SK-N-SH treated with all-trans-retinoic acid at 6 μM for 48 hours (cell line): ENCODE data around the gene RSPH4A.

Experiments used
- ATAC-seq: fragments of 200-7000 bp; cut with Tn5 transposase; 3 replicates; pipeline ENCODE4 v1.9.1; 2020; ENCODE audit warnings: mild to moderate bottlenecking, moderate library complexity
- ARNTL ChIP-seq: fragments of 450-650 bp; formaldehyde crosslinking; IDR thresholded peaks from 2 replicates; pipeline ENCODE4 v1.5.0; 2020; ENCODE audit warnings: low read depth, mild to moderate bottlenecking, moderate library complexity, borderline replicate concordance
- BACH2 ChIP-seq: fragments of 250-450 bp; sonication (Bioruptor Pico); IDR thresholded peaks from 2 replicates; pipeline ENCODE4 v1.9.0; 2021; ENCODE audit warnings: mild to moderate bottlenecking, borderline replicate concordance
- CSDC2 ChIP-seq: fragments of 250-450 bp; sonication (Bioruptor Pico); IDR thresholded peaks from 2 replicates; pipeline ENCODE4 v1.5.0; 2020; ENCODE audit warnings: mild to moderate bottlenecking, moderate library complexity
- ESRRG ChIP-seq: fragments of 250-450 bp; sonication (Bioruptor Pico); IDR thresholded peaks from 2 replicates; pipeline ENCODE4 v1.6.1; 2021; ENCODE audit warnings: mild to moderate bottlenecking
- GLIS3 ChIP-seq: fragments of 250-450 bp; sonication (Bioruptor Pico); IDR thresholded peaks from 2 replicates; pipeline ENCODE4 v1.5.0; 2020; ENCODE audit warnings: mild to moderate bottlenecking, moderate library complexity
- ISL1 ChIP-seq: fragments of 250-450 bp; sonication (Bioruptor Pico); IDR thresholded peaks from 2 replicates; pipeline ENCODE4 v2.1.2; 2022; ENCODE audit warnings: mild to moderate bottlenecking, moderate library complexity
- OSR1 ChIP-seq: fragments of 250-450 bp; sonication (Bioruptor Pico); IDR thresholded peaks from 2 replicates; pipeline ENCODE4 v1.8.0; 2022; ENCODE audit warnings: moderate library complexity, mild to moderate bottlenecking, inconsistent platforms
- POU6F1 ChIP-seq: fragments of 250-450 bp; sonication (Bioruptor Pico); IDR thresholded peaks from 2 replicates; pipeline ENCODE4 v1.8.0; 2021; ENCODE audit warnings: low read depth, mild to moderate bottlenecking, moderate library complexity, borderline replicate concordance
- PPARA ChIP-seq: fragments of 250-450 bp; sonication (Bioruptor Pico); IDR thresholded peaks from 2 replicates; pipeline ENCODE4 v1.5.0; 2020; ENCODE audit warnings: mild to moderate bottlenecking, borderline replicate concordance
- RARB ChIP-seq: fragments of 250-450 bp; sonication (Bioruptor Pico); IDR thresholded peaks from 2 replicates; pipeline ENCODE4 v1.8.0; 2021; ENCODE audit warnings: mild to moderate bottlenecking, moderate library complexity
- SNAI2 ChIP-seq: fragments of 250-450 bp; sonication (Bioruptor Pico); IDR thresholded peaks from 2 replicates; pipeline ENCODE4 v1.5.0; 2020; ENCODE audit warnings: mild to moderate bottlenecking, moderate library complexity
- TCF4 ChIP-seq: fragments of 250-450 bp; sonication (Bioruptor Pico); IDR thresholded peaks from 2 replicates; pipeline ENCODE4 v1.8.0; 2021; ENCODE audit warnings: mild to moderate bottlenecking, moderate library complexity, borderline replicate concordance
- ZC3H10 ChIP-seq: fragments of 250-450 bp; sonication (Bioruptor Pico); IDR thresholded peaks from 2 replicates; pipeline ENCODE4 v1.5.1; 2021; ENCODE audit warnings: mild to moderate bottlenecking, moderate library complexity
- ZFP3 ChIP-seq: fragments of 250-450 bp; sonication (Bioruptor Pico); IDR thresholded peaks from 2 replicates; pipeline ENCODE4 v1.5.0; 2020; ENCODE audit warnings: mild to moderate bottlenecking, moderate library complexity
- ZFP30 ChIP-seq: fragments of 450-650 bp; formaldehyde crosslinking; IDR thresholded peaks from 2 replicates; pipeline ENCODE4 v1.5.0; 2022; ENCODE audit warnings: mild to moderate bottlenecking, moderate library complexity
- ZNF565 ChIP-seq: fragments of 450-650 bp; formaldehyde crosslinking; conservative IDR thresholded peaks from 2 replicates; pipeline ENCODE4 v1.5.0; 2020; ENCODE audit warnings: low read depth, mild to moderate bottlenecking, moderate library complexity
- ZNF70 ChIP-seq: fragments of 450-650 bp; formaldehyde crosslinking; IDR thresholded peaks from 2 replicates; pipeline ENCODE4 v1.5.0; 2020; ENCODE audit warnings: mild to moderate bottlenecking, moderate library complexity
- ZNF8 ChIP-seq: fragments of 450-650 bp; formaldehyde crosslinking; IDR thresholded peaks from 2 replicates; pipeline ENCODE4 v1.5.0; 2020; ENCODE audit warnings: mild to moderate bottlenecking, moderate library complexity
- TF ChIP-seq, protein P1 (sequence below): fragments of 250-450 bp; sonication (Bioruptor Pico); IDR thresholded peaks from 2 replicates; pipeline ENCODE4 v1.8.0; 2020; ENCODE audit warnings: mild to moderate bottlenecking, moderate library complexity, borderline replicate concordance
- TF ChIP-seq, protein P2 (sequence below): fragments of 250-450 bp; sonication (Bioruptor Pico); IDR thresholded peaks from 2 replicates; pipeline ENCODE4 v1.5.1; 2021; ENCODE audit warnings: mild to moderate bottlenecking, moderate library complexity
- TF ChIP-seq, protein P3 (sequence below): fragments of 250-450 bp; sonication (Bioruptor Pico); IDR thresholded peaks from 2 replicates; pipeline ENCODE4 v1.5.0; 2020; ENCODE audit warnings: mild to moderate bottlenecking, moderate library complexity
- TF ChIP-seq, protein P4 (sequence below): fragments of 250-450 bp; sonication (Bioruptor Pico); IDR thresholded peaks from 2 replicates; pipeline ENCODE4 v1.5.1; 2020; ENCODE audit warnings: low read depth, mild to moderate bottlenecking, moderate library complexity

Gene RSPH4A

DNA sequence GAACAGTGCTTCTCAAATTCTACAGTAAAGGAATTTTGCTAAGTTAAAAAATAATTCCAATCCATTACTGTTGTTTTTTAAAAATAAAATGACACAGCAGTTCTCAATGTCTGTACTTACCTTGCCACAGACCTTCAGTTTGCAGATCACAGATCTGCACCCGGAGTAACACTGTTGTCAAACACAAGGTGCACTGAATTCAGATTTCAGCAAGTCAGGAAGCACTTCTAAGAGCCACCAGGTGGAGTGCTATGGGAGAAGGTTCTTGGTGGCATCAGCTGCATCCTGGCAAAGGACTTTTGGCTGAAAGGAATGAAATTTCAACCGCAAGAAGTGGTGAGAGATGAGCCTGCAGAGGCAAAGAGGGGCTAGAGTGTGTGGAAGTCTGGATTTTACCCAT, 17.4 kb downstream of the RSPH4A start:
- ATAC-seq: peak; percentile 54; the same call in 1 of the 3 replicates
- TF ChIP-seq OSR1 (CRISPR knock-in tag) (no peak), ZNF8 (CRISPR knock-in tag) (no peak), TCF4 (CRISPR knock-in tag) (no peak), ZFP30 (CRISPR knock-in tag) (no peak), SNAI2 (CRISPR knock-in tag) (no peak), ZC3H10 (CRISPR knock-in tag) (no peak), ESRRG (no peak), GLIS3 (CRISPR knock-in tag) (no peak), ZFP3 (CRISPR knock-in tag) (no peak), ZNF565 (CRISPR knock-in tag) (no peak)
- TF ChIP-seq, protein P1, sequence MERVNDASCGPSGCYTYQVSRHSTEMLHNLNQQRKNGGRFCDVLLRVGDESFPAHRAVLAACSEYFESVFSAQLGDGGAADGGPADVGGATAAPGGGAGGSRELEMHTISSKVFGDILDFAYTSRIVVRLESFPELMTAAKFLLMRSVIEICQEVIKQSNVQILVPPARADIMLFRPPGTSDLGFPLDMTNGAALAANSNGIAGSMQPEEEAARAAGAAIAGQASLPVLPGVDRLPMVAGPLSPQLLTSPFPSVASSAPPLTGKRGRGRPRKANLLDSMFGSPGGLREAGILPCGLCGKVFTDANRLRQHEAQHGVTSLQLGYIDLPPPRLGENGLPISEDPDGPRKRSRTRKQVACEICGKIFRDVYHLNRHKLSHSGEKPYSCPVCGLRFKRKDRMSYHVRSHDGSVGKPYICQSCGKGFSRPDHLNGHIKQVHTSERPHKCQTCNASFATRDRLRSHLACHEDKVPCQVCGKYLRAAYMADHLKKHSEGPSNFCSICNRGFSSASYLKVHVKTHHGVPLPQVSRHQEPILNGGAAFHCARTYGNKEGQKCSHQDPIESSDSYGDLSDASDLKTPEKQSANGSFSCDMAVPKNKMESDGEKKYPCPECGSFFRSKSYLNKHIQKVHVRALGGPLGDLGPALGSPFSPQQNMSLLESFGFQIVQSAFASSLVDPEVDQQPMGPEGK (CRISPR knock-in tag): no peak

GRCh38 chr6:116648156-116648555, 31.9 kb downstream of the RSPH4A start:
- TF ChIP-seq TCF4 (CRISPR knock-in tag): no peak
- TF ChIP-seq, protein P2, sequence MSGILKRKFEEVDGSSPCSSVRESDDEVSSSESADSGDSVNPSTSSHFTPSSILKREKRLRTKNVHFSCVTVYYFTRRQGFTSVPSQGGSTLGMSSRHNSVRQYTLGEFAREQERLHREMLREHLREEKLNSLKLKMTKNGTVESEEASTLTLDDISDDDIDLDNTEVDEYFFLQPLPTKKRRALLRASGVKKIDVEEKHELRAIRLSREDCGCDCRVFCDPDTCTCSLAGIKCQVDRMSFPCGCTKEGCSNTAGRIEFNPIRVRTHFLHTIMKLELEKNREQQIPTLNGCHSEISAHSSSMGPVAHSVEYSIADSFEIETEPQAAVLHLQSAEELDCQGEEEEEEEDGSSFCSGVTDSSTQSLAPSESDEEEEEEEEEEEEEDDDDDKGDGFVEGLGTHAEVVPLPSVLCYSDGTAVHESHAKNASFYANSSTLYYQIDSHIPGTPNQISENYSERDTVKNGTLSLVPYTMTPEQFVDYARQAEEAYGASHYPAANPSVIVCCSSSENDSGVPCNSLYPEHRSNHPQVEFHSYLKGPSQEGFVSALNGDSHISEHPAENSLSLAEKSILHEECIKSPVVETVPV (CRISPR knock-in tag): no peak
- TF ChIP-seq, protein P3, sequence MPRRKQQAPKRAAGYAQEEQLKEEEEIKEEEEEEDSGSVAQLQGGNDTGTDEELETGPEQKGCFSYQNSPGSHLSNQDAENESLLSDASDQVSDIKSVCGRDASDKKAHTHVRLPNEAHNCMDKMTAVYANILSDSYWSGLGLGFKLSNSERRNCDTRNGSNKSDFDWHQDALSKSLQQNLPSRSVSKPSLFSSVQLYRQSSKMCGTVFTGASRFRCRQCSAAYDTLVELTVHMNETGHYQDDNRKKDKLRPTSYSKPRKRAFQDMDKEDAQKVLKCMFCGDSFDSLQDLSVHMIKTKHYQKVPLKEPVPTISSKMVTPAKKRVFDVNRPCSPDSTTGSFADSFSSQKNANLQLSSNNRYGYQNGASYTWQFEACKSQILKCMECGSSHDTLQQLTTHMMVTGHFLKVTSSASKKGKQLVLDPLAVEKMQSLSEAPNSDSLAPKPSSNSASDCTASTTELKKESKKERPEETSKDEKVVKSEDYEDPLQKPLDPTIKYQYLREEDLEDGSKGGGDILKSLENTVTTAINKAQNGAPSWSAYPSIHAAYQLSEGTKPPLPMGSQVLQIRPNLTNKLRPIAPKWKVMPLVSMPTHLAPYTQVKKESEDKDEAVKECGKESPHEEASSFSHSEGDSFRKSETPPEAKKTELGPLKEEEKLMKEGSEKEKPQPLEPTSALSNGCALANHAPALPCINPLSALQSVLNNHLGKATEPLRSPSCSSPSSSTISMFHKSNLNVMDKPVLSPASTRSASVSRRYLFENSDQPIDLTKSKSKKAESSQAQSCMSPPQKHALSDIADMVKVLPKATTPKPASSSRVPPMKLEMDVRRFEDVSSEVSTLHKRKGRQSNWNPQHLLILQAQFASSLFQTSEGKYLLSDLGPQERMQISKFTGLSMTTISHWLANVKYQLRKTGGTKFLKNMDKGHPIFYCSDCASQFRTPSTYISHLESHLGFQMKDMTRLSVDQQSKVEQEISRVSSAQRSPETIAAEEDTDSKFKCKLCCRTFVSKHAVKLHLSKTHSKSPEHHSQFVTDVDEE (CRISPR knock-in tag): no peak
- TF ChIP-seq SNAI2 (CRISPR knock-in tag): no peak
- no peak for TF ChIP-seq ISL1
- no peak for TF ChIP-seq BACH2 (CRISPR knock-in tag)
- no peak for TF ChIP-seq ZFP3 (CRISPR knock-in tag)
- no peak for TF ChIP-seq CSDC2 (CRISPR knock-in tag)
- no peak for TF ChIP-seq ZC3H10 (CRISPR knock-in tag)
- TF ChIP-seq PPARA: no peak
- TF ChIP-seq ZFP30 (CRISPR knock-in tag): no peak
- TF ChIP-seq ZNF565 (CRISPR knock-in tag): no peak
- TF ChIP-seq, protein P4, sequence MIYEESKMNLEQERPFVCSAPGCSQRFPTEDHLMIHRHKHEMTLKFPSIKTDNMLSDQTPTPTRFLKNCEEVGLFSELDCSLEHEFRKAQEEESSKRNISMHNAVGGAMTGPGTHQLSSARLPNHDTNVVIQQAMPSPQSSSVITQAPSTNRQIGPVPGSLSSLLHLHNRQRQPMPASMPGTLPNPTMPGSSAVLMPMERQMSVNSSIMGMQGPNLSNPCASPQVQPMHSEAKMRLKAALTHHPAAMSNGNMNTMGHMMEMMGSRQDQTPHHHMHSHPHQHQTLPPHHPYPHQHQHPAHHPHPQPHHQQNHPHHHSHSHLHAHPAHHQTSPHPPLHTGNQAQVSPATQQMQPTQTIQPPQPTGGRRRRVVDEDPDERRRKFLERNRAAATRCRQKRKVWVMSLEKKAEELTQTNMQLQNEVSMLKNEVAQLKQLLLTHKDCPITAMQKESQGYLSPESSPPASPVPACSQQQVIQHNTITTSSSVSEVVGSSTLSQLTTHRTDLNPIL: no peak
- no peak for TF ChIP-seq ZNF70 (CRISPR knock-in tag)
- TF ChIP-seq ARNTL (CRISPR knock-in tag): no peak
- no peak for TF ChIP-seq ZNF8 (CRISPR knock-in tag)
- no peak for TF ChIP-seq ESRRG
- no peak for TF ChIP-seq RARB (CRISPR knock-in tag)
- TF ChIP-seq POU6F1: no peak
- ATAC-seq: no peak

- ATAC-seq: no peak
- TF ChIP-seq ZNF565 (CRISPR knock-in tag): no peak
- no peak for TF ChIP-seq ISL1
- no peak for TF ChIP-seq TCF4 (CRISPR knock-in tag)
- TF ChIP-seq, protein P2 (CRISPR knock-in tag): no peak
- TF ChIP-seq, protein P4: no peak
- no peak for TF ChIP-seq ZFP3 (CRISPR knock-in tag)
- TF ChIP-seq ARNTL (CRISPR knock-in tag): no peak
- no peak for TF ChIP-seq CSDC2 (CRISPR knock-in tag)
- no peak for TF ChIP-seq RARB (CRISPR knock-in tag)
- no peak for TF ChIP-seq PPARA
- no peak for TF ChIP-seq ESRRG
- no peak for TF ChIP-seq BACH2 (CRISPR knock-in tag)
- no peak for TF ChIP-seq ZNF8 (CRISPR knock-in tag)
- TF ChIP-seq GLIS3 (CRISPR knock-in tag): no peak
- TF ChIP-seq ZFP30 (CRISPR knock-in tag): no peak
- no peak for TF ChIP-seq OSR1 (CRISPR knock-in tag)
- TF ChIP-seq, protein P1 (CRISPR knock-in tag): no peak
These were observed 32.9 kb downstream of the RSPH4A start for GRCh38 chr6:116649129-116649528.
